K562 (cell line): ENCODE results near the gene PTK7.

Source experiments
- EZH2 ChIP-seq: IDR thresholded peaks from 2 replicates; pipeline ENCODE4 v1.6.1; 2012; ENCODE audit warnings: low read depth, mild to moderate bottlenecking, inconsistent platforms, low read length, borderline replicate concordance
- HIVEP1 ChIP-seq: fragments of 250-450 bp; sonication (Bioruptor Pico); IDR thresholded peaks from 2 replicates; pipeline ENCODE4 v1.4.0; 2020; ENCODE audit warnings: mild to moderate bottlenecking
- HNRNPLL ChIP-seq: fragments of 200-400 bp; formaldehyde crosslinking; IDR thresholded peaks from 2 replicates; pipeline ENCODE4 v1.6.1; 2017; ENCODE audit warnings: low read length, low read depth, mild to moderate bottlenecking; ENCODE audit not compliant: poor library complexity, severe bottlenecking
- MIER1 ChIP-seq: fragments of 450-650 bp; IDR thresholded peaks from 2 replicates; pipeline ENCODE4 v1.6.1; 2016; ENCODE audit warnings: antibody characterized with exemption, mild to moderate bottlenecking, low read depth
- MYC ChIP-seq, 2 experiments: fragments of 250-450 bp in 1 of 2; sonication (Bioruptor Pico) in 1 of 2; IDR thresholded peaks; 2 replicates each; pipeline versions ENCODE4 v1.5.1 to v1.6.1; 2012 to 2021; ENCODE audit warnings: low read depth in 2 of 2, borderline replicate concordance in 1 of 2, improper control_type of control experiment in 1 of 2, low read length in 1 of 2, mild to moderate bottlenecking in 1 of 2, moderate library complexity in 1 of 2
- SPI1 ChIP-seq: IDR thresholded peaks from 2 replicates; pipeline ENCODE4 v1.6.1; 2011; ENCODE audit warnings: low read depth, low read length, control low read depth, borderline replicate concordance
- TF ChIP-seq, protein P1 (sequence below), 3 experiments: IDR thresholded peaks in 2 of 3; conservative IDR thresholded peaks in 1 of 3; 2 replicates each; pipeline ENCODE4 v1.5.1; 2011 to 2012; ENCODE audit warnings: low read length in 3 of 3, mild to moderate bottlenecking in 3 of 3, control low read depth in 2 of 3, improper control_type of control experiment in 1 of 3, inconsistent platforms in 1 of 3, low read depth in 1 of 3, mixed read lengths in 1 of 3, moderate library complexity in 1 of 3; ENCODE audit not compliant: insufficient read depth in 2 of 3

- no peak for TF ChIP-seq MYC (IDR thresholded peaks at IDR 0.05; ENCODE audit: low read depth, low read length)
- TF ChIP-seq MYC (CRISPR knock-in tag; IDR thresholded peaks at IDR 0.05; ENCODE audit: borderline replicate concordance, low read depth), result no peak
- no peak for TF ChIP-seq SPI1
- TF ChIP-seq EZH2, result no peak
- TF ChIP-seq HIVEP1 (CRISPR knock-in tag), result no peak
- TF ChIP-seq, protein P1, sequence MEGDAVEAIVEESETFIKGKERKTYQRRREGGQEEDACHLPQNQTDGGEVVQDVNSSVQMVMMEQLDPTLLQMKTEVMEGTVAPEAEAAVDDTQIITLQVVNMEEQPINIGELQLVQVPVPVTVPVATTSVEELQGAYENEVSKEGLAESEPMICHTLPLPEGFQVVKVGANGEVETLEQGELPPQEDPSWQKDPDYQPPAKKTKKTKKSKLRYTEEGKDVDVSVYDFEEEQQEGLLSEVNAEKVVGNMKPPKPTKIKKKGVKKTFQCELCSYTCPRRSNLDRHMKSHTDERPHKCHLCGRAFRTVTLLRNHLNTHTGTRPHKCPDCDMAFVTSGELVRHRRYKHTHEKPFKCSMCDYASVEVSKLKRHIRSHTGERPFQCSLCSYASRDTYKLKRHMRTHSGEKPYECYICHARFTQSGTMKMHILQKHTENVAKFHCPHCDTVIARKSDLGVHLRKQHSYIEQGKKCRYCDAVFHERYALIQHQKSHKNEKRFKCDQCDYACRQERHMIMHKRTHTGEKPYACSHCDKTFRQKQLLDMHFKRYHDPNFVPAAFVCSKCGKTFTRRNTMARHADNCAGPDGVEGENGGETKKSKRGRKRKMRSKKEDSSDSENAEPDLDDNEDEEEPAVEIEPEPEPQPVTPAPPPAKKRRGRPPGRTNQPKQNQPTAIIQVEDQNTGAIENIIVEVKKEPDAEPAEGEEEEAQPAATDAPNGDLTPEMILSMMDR (IDR thresholded peaks at IDR 0.05 in 2 of 3, conservative IDR thresholded peaks at IDR 0.05 in 1 of 3; ENCODE audit: insufficient read depth in 2 of 3, low read depth in 1 of 3, low read length in 3 of 3), result no peak
- TF ChIP-seq HNRNPLL, result no peak
- TF ChIP-seq MIER1, result no peak
Observed at GRCh38 chr6:43186706-43187105, 110.6 kb downstream of the PTK7 start.
